Dedifferentiated amniotic fluid mesenchymal stem cell (primary cell): ENCODE data around the gene ZCWPW2.

Experiments
- DNase-seq: peaks from one replicate; pipeline ENCODE4 v3.0.0-alpha.2; 2016; ENCODE audit errors: extremely low spot score

Gene ZCWPW2

DNA sequence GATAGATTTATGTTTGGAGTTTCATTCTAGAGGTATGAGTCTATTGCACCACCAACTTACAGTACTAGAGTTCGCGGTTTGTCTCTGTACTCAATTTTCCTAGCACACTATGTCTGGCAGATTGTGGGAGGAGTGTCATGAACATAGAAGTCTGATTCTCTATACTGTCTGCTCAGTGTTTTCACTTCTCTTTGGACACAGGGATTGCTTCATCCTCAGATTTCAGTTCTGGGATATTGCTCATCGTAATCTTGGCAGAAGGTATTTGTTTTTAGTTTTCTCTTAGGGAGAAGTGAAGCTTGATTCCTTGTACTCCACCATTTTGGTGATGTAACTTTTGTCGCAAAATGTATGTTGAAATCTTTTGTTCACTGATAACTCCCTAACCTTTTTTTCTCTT, 27.9 kb downstream of the ZCWPW2 start:
- peak; percentile 71 for DNase-seq

GRCh38 chr3:28386049-28386448, 37.5 kb downstream of the ZCWPW2 start:
- DNase-seq = no peak

GRCh38 chr3:28388978-28389377, 40.5 kb downstream of the ZCWPW2 start:
- no peak for DNase-seq

- DNase-seq = no peak
Observed at GRCh38 chr3:28399206-28399605, 50.7 kb downstream of the ZCWPW2 start.

DNA sequence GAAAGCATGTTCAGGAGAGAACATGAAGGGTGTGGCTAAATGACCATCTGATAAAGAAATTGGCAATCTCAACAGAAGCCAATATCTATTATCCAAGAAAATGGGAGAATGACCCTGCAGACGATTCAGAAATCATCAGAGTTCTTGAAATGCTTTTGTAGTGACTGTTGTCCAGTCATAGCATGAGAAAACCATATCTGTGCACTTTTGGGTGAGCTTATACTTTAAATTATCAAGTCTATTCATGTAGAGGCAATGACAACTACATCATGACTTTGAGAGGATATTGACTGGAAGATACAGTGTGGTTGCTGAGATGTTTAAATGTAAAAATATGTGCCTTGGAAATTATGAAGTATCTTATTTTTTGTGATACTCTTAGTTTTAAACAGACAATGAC, 57.7 kb downstream of the ZCWPW2 start:
- no peak for DNase-seq

- no peak for DNase-seq
Observed at GRCh38 chr3:28449398-28449797, 100.9 kb downstream of the ZCWPW2 start.

DNA sequence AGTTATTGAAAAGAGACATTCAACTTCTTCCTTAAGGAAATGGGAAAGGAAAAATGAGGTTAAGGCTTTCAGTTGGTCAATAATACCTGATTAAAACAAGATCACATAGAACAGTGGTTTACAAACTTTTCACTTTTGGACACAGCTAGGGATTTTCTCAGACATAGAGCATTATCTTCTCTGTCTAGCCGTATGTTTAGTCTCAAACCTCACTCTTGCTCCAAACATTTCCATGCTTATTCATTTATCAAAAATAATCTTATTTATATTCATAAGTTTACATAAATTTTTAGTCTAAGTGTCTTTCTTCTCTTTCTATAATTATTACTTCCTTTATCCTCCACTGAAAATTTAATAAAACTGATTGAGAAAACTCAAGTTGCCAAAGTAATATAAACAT, 114.3 kb downstream of the ZCWPW2 start:
- no peak for DNase-seq

DNA sequence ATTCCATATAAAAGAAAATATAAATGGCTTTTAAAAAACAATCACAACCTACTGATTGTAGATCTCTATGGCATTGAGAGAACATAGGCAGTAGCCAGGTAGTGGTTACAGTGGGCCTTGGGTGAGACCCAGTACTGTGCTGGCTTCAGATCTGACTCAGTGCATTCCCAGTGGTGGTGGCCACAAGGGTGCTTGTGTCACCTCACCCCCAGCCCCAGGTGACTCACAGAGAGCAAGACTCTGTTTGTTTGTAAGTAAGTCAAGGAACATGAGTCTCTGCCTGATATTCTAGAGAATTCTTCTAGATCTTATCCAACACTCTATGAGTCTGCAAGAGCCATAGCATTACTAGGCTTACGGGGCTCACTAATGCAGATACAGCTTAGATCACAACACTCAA, 118.9 kb downstream of the ZCWPW2 start:
- DNase-seq = no peak

GRCh38 chr3:28476194-28476593, 127.7 kb downstream of the ZCWPW2 start:
- DNase-seq = peak; percentile 69

DNA sequence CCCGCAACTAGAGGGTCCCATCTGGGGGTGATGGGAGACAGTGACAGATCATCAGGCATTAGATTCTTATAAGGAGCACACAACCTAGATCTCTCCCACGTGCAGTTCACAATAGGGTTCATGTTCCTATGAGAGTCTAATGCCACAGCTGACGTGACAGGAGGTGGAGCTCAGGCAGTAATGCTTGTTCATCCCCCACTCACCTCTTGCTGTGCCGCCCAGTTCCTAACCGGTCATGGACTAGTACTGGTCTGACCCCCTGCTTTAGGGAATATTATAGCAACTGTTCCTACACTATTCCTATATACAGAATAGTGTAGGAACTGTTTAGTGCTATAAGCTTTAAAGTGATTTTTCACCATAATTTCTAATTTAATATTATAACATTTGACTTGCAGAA, 128.2 kb downstream of the ZCWPW2 start:
- DNase-seq = no peak

GRCh38 chr3:28485164-28485563, 136.6 kb downstream of the ZCWPW2 start:
- no peak for DNase-seq

DNA sequence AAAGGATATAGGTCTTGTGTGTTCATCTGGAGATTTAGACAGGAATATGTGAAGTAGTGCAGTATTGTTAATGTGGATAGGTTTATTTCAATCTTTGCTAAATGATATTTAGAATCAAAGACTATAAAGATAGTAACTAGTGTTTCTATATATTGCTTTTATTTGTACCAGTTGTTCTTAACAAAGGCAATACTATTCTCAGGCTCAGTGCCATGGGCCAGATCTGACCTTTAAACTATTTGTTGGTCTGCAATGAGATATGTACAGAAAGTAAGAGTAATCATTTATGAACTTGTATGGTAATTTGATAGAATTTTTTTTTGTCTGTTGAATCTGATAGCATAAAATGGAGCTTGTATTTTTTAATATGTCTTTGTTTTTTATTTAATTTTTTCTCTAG, 146.8 kb downstream of the ZCWPW2 start:
- no peak for DNase-seq

DNA sequence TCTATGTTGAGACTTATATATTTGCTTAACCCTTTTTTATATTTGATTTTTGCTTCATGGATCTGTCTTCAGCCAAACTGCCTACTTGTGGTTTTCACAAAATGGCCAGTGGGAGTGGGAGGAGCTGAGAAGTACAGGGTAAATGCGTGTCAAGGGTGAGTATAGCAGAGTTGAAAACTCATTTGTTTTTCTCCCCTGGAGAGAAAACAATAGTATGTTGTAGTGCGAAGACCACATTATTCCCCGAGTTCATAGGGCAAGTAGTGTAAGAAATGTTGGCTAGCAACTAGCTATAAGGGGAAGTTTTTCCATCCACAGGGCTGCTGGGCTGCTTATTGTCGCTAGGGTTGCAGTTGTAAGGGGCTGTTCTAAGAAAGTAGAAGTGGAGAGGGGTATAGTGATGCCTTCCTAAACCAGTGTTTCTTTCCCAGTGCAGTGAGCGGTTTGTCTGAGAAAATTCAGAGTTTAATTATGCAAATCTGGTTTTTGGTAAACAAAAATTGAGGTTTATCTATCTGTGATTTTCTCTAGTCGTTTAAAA, 153.9 kb downstream of the ZCWPW2 start:
- DNase-seq = no peak

DNA sequence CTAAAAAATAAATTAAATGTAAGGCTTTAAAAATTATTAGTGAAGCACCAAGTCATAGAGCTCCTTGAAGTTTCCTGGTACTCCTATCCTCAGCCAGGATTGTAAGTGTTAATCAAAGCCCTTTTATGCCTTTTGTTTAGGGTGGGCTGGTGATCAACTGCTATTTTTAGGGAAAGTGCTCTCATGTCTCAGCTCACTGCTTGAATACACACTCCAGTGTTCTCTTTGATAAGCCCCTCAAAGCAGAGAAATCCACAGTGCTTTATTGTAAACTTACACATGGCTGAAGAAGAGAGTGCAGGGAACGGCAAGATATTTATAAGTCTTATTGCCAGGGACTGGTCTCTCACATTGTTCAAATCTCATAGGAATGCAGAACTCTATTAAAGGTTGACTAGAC, 156.5 kb downstream of the ZCWPW2 start:
- DNase-seq = no peak

- no peak for DNase-seq
Observed at GRCh38 chr3:28521663-28522062, 173.1 kb downstream of the ZCWPW2 start.

- DNase-seq = no peak
Observed at GRCh38 chr3:28542351-28542750, 193.8 kb downstream of the ZCWPW2 start.

DNA sequence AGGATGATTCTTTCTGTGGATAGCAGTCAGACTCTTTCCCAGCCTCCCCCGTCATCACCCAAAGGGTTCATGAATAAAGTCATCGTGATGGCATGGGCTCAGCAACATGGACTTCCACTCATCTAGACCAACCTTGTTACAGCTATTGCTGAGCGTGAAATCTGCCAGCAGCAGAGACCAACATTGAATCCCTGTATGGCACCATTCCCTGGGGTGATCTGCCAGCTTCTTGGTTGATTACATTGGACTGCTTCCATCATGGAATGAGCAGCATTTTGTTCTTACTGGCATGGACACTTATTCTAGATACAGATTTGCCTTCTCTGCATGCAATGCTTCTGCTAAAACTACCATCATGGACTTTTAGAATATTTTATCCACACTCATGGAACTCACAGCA, 195.7 kb downstream of the ZCWPW2 start:
- no peak for DNase-seq

- no peak for DNase-seq
Observed at GRCh38 chr3:28544831-28545230, 196.3 kb downstream of the ZCWPW2 start.

DNA sequence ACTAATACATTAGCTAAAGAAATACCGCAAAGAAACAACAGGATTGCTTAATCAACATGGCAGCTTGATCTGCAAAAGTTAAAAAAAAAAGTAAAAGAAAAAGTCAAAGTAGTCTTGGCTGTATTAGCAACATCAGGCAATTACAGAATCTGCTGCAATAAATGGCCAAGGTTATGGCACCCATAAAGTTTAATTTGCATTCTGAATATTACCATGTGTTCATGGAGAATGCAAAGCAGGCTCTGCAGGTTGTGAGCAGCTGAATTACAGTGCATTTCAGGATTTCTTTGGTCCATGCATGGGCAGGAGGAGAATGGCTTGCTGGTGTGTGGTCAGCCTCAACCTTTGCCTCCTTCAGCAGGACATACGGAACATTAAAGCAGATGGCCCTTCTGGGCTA, 199.2 kb downstream of the ZCWPW2 start:
- DNase-seq = no peak

DNA sequence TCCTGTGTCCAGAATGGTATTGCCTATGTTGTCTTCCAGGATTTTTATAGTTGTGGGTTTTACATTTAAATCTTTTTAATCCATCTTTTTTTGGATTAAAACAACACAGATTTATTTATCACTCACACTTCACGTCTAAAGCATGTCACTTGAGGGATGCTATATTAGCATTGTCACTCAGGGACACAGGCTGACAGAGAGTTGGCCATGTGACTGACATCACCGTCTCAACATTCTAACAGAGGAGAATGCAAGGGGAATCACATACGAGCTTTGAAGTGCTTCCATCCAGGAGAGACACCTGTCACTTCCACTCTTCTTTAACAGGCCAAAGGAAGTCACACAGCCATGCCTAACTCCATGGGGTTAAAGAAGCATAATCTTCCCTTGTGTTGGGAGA, 204.7 kb downstream of the ZCWPW2 start:
- no peak for DNase-seq

GRCh38 chr3:28556195-28556594, 207.7 kb downstream of the ZCWPW2 start:
- no peak for DNase-seq

DNA sequence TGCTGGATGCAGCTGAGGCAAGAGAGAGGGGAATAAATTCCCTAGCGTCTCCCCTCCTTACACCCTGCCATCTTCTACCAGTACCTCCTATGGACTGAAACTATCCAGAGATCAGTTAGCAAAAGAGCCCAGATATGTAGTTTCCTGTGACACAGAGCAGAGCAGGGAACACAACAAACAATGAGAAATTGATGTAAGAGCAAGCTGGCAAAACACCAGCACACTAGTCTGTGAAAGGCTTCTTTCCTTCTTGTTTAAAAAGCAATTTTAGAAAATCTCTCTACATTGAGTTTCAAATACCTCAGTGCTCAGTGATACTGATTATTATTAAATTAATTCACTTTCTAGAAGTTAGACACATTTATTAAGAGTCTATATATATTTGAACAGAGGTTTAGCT, 215.7 kb downstream of the ZCWPW2 start:
- DNase-seq = no peak

GRCh38 chr3:28569357-28569756, 220.8 kb downstream of the ZCWPW2 start:
- no peak for DNase-seq

GRCh38 chr3:28574036-28574435, 225.5 kb downstream of the ZCWPW2 start:
- no peak for DNase-seq
